Activated CD4-positive, CD25-positive, alpha-beta regulatory T cell treated with anti-CD3 and anti-CD28 coated beads, Interleukin-2, amount 50 U/mL, for 16 hours (primary cell): ENCODE data around the gene CTXND1.

Experiments
- DNase-seq: peaks from one replicate; pipeline ENCODE4 v3.0.0-alpha.2; 2020; ENCODE audit warnings: low read depth, low spot score

CTXND1 gene

DNA sequence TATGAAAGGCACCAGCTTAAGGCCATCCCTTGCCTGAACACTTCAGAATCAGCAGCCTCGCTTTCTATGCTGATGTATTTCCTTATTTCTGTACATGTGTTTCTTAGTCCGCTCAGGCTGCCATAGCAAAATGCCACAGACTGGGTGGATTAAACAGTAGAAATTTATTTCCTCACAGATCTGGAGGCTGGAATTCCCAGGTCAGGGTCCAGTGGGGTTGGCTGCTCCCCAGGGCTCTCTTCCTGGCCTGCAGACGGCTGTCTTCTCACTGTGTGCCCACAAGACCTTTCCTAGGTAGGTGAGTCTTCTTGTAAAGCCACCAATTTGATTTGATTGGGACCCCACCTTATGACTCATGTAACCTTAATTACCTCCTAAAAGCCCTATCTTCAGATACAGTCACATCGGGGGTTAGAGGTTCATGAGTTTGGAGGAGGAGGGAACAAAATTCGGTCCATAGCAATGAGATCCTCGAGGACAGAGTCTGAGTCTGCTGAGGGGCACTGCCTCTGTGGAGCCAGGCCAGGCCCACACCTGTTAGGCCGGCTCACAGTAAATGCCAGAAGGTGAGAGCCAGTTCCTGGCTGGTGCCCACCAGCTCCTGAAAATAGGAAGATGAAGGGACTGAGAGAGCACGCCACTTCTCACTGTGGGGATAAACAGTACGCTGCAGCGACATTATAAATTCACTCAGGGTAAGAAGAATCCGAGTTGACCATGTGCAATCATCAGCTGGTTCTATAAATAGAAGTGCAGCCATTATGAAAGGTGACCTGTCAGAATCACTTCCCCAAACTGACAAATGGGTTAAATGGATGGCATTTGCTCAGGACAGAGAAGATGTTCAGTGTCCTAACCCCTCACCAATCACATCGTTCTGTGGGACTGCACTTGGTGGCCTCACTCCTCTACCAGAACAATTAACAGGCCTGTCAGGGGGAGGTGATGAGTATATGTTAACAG lies 41.1 kb downstream of the CTXND1 start:
- DNase-seq = no peak

DNA sequence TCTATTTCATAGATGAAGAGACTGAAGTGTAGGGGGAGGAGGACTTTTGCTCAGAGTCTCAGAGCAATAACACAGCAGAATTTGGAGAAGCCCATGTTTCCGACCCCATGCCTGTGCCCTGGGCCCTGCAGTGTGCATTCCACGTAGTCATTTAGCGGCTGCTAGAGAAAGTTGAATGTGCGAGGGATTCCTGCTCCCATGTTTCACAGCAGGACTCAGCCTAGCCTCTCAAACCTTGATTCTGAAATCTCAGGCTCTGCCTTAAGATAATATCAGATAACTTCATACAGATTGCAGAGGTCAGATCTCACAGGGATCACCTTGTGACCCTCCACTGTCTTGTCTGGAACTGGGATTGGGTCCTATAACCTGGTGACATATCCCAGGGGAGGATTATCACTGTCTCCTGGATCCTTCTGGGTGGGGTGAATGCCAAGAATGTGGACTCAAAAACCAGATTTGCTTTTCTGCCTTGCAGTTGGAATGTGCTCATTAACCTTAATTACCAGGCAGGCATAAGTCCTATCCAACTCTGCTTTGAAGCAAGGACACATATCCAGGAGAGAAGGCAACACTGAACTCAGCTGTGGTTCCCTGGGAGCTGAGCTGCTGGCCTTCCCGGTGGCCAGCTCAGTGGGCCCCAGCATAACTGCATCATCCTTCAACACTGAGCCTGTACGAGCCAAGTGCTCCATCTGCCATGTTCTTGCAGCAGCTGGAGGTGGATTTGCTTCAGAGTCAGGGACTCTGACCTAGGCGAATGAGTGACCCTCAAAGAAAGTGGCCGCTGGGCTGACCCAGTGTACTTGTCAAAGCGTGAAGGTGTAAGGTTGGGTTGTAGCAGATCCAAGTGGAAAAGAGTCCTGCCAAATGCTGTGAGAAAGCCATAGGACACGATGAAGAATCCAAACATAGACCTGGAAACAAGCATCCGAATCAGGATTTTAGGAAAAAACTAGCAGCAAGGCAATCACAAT lies 43.0 kb downstream of the CTXND1 start:
- DNase-seq = no peak

DNA sequence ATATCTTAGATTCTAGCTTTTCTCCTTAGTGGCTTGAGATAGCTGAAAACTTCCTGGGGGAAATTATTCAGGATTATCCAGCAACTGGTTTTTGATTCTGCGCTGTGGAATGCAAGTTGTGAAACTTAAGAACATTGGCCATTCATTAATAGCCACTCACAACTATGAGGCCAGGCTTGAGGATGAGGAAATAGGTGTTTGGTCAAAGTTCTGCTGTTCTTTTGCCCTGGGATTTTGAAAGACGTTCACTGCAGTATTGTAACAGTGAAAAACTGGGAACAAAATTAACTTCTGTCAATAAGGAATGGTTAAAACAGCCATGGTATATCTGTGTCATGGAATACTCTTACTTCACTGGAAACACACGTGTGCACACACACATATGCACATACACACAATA lies 44.1 kb downstream of the CTXND1 start:
- DNase-seq = no peak

DNA sequence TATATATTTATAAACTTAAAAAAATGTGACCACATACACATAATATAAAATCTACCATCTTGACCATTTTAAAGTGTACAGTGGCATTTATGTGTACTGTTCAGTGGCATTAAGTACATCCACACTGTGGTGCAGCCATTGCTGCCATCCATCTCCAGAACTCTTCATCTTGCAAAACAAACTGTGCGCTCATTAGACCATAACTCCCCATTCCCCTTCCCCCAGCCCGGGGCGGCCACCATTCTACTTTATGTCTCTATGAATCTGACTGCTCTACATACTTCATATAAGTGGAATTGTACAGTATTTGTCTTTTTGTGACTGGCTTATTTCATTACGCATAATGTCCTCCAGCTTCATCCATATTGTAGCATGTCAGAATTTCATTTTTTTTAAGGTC lies 47.8 kb downstream of the CTXND1 start:
- no peak for DNase-seq

DNA sequence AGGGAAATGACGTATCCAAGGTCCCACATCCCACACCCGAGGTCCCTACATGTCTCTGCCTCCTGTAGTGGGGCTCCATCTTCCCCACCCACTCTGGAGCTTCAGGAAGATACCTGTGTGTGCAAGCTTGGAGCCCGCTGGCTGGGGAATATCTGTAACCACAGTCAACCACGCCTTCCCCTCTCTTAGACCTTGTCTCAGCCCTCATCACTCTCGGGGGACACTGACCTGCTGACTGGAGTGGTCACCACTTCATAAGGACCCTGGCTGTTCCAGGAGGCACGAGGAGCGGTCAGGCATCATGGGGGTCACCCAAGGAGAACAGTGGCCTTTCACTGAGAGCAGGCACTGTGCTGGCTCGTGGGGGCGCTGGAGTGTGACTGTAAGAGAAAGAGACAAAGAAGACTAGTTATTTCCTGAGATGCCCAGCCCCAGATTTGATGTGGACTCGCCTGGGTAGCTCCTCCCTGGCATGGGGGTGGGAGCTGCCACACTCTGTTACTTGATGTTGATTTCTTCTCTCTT lies 48.6 kb downstream of the CTXND1 start:
- DNase-seq = no peak

DNA sequence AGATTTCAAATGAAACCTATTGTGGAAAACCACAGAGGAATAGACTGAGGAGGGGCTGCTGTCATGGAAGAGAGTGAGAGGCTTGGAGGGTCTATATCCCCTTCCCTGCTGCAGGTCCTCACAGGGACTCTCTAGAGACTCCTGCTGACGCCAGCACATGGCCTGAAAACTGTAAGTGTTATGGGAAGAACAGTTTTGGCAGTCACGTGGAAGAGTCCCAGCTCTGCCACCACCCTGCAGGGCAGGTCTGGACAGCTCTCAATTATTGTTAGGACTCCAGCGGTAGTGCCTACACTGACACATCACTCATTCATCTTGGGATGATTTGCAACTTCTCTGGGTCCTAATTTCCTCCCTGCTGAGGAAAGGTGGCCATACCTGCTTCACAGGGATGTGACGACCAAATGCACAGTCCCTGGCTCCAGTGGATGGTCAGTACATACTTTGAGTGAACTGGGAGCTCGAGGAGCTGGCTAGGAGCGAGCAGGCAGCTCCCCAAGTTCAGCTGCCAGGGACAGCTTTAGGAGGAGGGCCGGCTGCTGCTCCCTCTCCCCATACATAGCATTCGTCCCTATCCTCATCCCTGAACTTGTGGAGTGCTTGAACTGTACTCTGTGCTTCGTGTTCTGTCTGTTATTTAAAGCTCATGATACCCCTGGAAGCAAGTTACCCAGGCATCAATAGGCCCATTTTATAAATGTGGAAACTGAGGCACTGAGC lies 49.2 kb downstream of the CTXND1 start:
- no peak for DNase-seq

GRCh38 chr15:80202016-80202315 lies 50.0 kb downstream of the CTXND1 start:
- DNase-seq = no peak

DNA sequence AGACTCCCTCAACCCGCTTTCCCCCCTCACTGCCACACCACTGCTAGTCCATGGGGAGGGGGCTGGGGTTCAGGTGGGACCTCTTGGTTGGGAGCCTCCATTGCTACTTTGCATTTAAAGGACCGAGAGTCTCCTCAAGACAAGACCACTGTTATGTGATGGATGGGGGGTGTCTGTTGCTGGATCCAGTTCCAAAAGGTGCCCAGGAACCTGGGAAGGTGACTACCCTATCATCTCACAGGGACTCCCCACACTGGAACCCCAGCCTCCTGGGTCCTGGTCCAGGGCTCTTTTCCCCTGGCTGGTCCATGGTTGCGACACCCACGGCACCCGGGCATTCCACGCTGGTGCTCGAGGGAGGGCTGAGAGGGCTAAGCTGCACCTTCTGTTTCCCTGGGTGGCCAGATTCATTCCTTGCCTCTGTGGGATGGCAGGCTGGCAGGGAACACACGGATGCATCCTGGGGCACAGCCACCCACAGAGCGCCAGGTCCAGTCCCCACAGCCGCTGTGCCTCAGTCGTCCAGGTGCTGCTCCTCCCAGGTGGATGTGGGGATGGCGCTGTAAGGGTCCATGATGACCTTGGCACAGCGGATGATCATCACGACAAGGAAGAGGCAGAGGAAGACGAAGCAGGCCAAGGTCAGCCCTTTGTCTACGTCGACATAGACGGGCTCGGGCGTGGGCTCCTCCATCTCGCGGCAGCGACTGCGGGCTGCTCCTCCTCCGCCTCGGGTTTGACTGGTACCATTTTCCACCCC lies 50.6 kb downstream of the CTXND1 start:
- no peak for DNase-seq

DNA sequence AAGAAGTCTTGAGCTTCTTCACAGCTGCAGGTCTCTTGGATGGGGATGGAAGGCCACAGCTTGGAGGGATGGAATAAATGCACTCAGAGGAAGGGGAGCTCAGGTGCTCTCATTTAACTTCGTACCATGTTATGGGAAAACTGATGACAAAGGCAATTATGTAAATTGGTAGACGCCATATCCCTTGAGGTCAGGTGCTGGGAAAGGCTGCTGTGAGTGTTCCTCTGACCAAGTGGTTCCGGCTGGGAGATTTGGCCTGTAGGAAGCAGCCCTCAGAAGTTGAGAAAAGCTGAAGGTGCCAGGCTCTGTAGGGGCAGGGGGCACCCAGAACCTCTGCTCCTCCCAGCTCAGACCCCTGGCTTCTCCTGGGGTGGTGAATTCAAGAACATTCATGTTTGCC lies 52.1 kb downstream of the CTXND1 start:
- DNase-seq = no peak

GRCh38 chr15:80199366-80199765 lies 52.6 kb downstream of the CTXND1 start:
- no peak for DNase-seq

- no peak for DNase-seq
Measured at GRCh38 chr15:80194914-80195313, 57.1 kb downstream of the CTXND1 start.

- no peak for DNase-seq
Measured at GRCh38 chr15:80194186-80194585, 57.8 kb downstream of the CTXND1 start.

GRCh38 chr15:80191897-80192595 lies 60.0 kb downstream of the CTXND1 start:
- DNase-seq = no peak

- no peak for DNase-seq
Measured at GRCh38 chr15:80191198-80191597, 60.8 kb downstream of the CTXND1 start.

DNA sequence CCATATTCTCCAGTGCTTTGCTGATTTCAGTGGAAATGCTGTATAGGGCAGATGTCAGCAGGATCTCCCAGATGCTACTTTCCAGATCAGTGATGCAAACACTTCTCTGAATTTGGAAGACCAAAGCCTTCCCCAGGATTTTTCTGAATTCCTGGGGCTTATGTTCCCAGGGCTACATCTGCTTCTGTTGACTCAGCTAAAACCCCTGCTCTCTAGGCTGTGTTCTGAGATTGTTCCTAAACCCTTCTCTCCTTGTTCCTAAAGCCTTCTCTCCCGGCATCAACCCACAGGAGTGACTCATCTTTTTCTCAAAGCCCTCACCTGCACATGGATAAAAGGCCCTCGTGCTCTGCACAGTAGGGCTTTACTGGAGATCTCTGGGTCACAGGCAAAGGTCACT lies 63.8 kb downstream of the CTXND1 start:
- DNase-seq = no peak

DNA sequence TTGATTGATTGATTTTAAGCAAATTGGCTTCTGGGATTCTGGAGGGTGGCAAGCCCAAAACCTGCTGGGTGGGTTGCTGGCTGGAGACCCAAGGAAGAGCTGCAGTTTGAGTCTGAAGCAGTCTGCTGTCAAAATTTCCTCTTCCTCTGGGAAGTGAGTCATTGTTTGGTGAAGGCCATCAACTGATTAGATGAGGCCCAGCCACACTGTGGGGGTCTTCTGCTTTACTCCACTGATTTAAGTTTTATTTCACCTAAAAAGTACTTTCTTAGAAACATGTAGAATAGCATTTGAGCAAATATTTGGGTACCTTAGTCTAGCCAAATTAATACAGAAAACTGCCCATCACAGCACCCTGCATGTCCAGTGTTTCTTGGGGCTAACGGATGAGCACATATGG lies 65.4 kb downstream of the CTXND1 start:
- no peak for DNase-seq

DNA sequence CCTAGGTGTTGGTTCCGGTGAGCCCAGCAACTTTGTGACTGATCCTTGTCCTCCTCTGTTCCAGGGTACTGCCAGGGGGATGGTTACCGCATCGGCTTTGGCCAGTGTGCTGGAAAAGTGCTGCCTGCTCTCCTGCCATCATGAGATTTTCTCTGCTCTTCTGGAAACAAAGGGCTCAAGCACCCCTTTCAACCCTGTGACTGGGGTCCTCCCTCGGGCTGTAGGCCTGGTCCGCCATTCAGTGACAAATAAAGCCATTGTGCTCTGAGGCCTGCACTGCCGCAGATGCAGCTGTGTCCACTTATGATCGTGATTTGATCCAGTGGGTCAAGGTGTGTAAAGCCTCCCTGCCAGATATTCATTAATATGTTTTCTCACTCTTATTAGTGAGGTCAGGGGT lies 65.9 kb downstream of the CTXND1 start:
- no peak for DNase-seq

DNA sequence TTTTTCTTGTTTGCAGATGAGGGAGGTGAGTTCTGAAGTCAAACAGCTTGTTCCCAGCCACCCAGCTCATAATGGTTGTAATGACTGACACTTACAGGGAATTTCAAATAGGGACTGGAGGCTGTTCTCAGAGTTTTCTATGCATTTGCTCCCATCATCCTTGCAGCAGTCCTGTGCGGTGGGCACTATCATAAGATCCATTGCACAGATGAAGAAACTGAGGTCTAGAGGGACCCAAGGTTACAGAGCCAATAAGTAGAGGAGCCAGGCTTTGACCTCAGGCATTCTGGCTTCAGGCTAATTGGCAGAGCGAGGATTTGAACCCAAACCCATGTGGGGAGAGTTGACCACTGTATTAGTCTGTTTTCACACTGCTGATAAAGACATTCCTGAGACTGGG lies 66.9 kb downstream of the CTXND1 start:
- no peak for DNase-seq

GRCh38 chr15:80184554-80184953 lies 67.5 kb downstream of the CTXND1 start:
- DNase-seq = no peak

DNA sequence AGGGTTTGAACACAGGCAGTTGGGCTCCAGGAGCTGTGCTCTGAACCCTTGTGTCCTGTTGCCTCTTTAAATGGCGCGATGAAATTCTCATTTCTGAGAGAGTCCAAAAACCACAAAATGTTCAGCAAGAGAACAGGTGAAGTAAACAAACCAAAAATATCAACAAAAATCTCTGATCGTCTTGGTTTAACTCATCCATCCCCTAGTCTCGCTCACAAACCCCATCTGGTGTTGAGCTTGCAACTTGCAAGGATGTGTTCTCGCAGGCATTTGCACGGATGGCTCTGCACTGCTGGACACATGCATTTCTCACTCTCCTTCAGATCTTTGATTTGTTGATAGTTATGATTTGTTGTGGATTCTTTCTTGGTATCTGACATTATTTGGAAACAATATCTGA lies 68.1 kb downstream of the CTXND1 start:
- DNase-seq = no peak
